Keratinocyte (primary cell): ENCODE results near the gene MROH7.

Experiments
- CTCF ChIP-seq, 3 experiments: IDR thresholded peaks in 1 of 3; conservative IDR thresholded peaks in 1 of 3; optimal IDR thresholded peaks in 1 of 3; 2 replicates in 2 of 3; 3 replicates in 1 of 3; pipeline versions ENCODE3 to v1.5.1; 2011; ENCODE audit warnings: low read length in 3 of 3, mild to moderate bottlenecking in 3 of 3, moderate library complexity in 2 of 3, control low read depth in 1 of 3, inconsistent platforms in 1 of 3; ENCODE audit not compliant: insufficient read depth in 2 of 3; ENCODE audit errors: extremely low read depth in 1 of 3
- EZH2 ChIP-seq: IDR thresholded peaks from one replicate; pipeline ENCODE4 v1.6.1; 2012; ENCODE audit warnings: inconsistent platforms, mild to moderate bottlenecking, low read length, moderate library complexity

GRCh38 chr1:54724771-54725170 lies 83.2 kb downstream of the MROH7 start:
- TF ChIP-seq CTCF (optimal IDR thresholded peaks at IDR 0.05 in 1 of 3, IDR thresholded peaks at IDR 0.05 in 1 of 3, conservative IDR thresholded peaks at IDR 0.05 in 1 of 3; ENCODE audit: extremely low read depth in 1 of 3, insufficient read depth in 2 of 3, low read length in 3 of 3) (no peak), EZH2 (no peak)
